ENCODE data around the gene TPRG1. TPM values are rescaled to one million over a fixed set of nuclear protein-coding genes. Genes with fewer than 3 reads are reported as not detected.
A peak's percentile ranks its signal among the peaks of the same experiment; 100 is the strongest.

TPRG1 gene
- polyA plus RNA-seq, 1 donor (not counting 4 experiments of a cell fraction or from before 2014, with no cell fraction given) = 1.5 TPM

- Histone ChIP-seq H3K36me3 (ENCODE audit: control insufficient read depth in 2 of 2, extremely low read depth in 1 of 2, insufficient read depth in 2 of 2, low read length in 2 of 2) (no peaks in the 10 kb centered on the region), H3K79me2 (ENCODE audit: control insufficient read depth, insufficient read depth, low read length) (no peaks in the 10 kb centered on the region), H3K27me3 (ENCODE audit: control insufficient read depth, extremely low read depth, insufficient read depth, low read length) (no peaks in the 10 kb centered on the region), H3K27ac (ENCODE audit: control insufficient read depth, insufficient read depth, low read length) (no peak overlapping the region), H3K9ac (ENCODE audit: control insufficient read depth, extremely low read depth, insufficient read depth, low read length) (no peak overlapping the region), H3K4me3 (ENCODE audit: control insufficient read depth in 2 of 3, extremely low read depth in 1 of 3, insufficient read depth in 2 of 3, low read depth in 1 of 3, low read length in 3 of 3) (peak overlapping the region in 1 of 3 experiments; percentile 18), H3K4me1 (ENCODE audit: control insufficient read depth, extremely low read depth, insufficient read depth, low read length) (peaks cover 13% of the 10 kb centered on the region), H3K9me1 (ENCODE audit: control insufficient read depth, extremely low read depth, insufficient read depth, low read length) (no peaks in the 10 kb centered on the region), H3K4me2 (ENCODE audit: control insufficient read depth, extremely low read depth, insufficient read depth, low read depth, low read length) (peak overlapping the region; percentile 65), H3K9me3 (ENCODE audit: control insufficient read depth, low read depth, low read length) (no peaks in the 10 kb centered on the region), H4K20me1 (ENCODE audit: control insufficient read depth, extremely low read depth, insufficient read depth, low read length) (no peaks in the 10 kb centered on the region), H2AFZ (ENCODE audit: control insufficient read depth, low read length) (peak overlapping the region; percentile 58)
- TF ChIP-seq EZH2 (IDR thresholded peaks at IDR 0.05; ENCODE audit: low read length) = no peak
- no peak for TF ChIP-seq CTCF (optimal IDR thresholded peaks at IDR 0.05 in 1 of 3, IDR thresholded peaks at IDR 0.05 in 1 of 3, conservative IDR thresholded peaks at IDR 0.05 in 1 of 3; ENCODE audit: extremely low read depth in 1 of 3, insufficient read depth in 2 of 3, low read length in 3 of 3)
- dilution Hi-C loops (cut with MboI; ENCODE audit: extremely low pct_ligation_motif_present, low sequenced_read_pairs) = no loop called here
- FAIRE-seq = peak; percentile 99
- peak; percentile 13 for DNase-seq (ENCODE audit: low read depth, low spot score)
These were observed 39.5 kb upstream of the TPRG1 start for GRCh38 chr3:189132231-189132671.

GRCh38 chr3:189132839-189133238, 38.9 kb upstream of the TPRG1 start:
- TF ChIP-seq CTCF (optimal IDR thresholded peaks at IDR 0.05 in 1 of 3, IDR thresholded peaks at IDR 0.05 in 1 of 3, conservative IDR thresholded peaks at IDR 0.05 in 1 of 3; ENCODE audit: extremely low read depth in 1 of 3, insufficient read depth in 2 of 3, low read length in 3 of 3) = no peak
- no peak for TF ChIP-seq EZH2 (IDR thresholded peaks at IDR 0.05; ENCODE audit: low read length)
- Histone ChIP-seq H3K79me2 (ENCODE audit: control insufficient read depth, insufficient read depth, low read length) (no peaks in the 10 kb centered on the region), H3K4me2 (ENCODE audit: control insufficient read depth, extremely low read depth, insufficient read depth, low read depth, low read length) (peak overlapping the region; percentile 65), H3K9me1 (ENCODE audit: control insufficient read depth, extremely low read depth, insufficient read depth, low read length) (no peaks in the 10 kb centered on the region), H3K4me1 (ENCODE audit: control insufficient read depth, extremely low read depth, insufficient read depth, low read length) (peaks cover 13% of the 10 kb centered on the region), H3K9me3 (ENCODE audit: control insufficient read depth, low read depth, low read length) (no peaks in the 10 kb centered on the region), H2AFZ (ENCODE audit: control insufficient read depth, low read length) (no peak overlapping the region), H4K20me1 (ENCODE audit: control insufficient read depth, extremely low read depth, insufficient read depth, low read length) (no peaks in the 10 kb centered on the region), H3K27me3 (ENCODE audit: control insufficient read depth, extremely low read depth, insufficient read depth, low read length) (no peaks in the 10 kb centered on the region), H3K36me3 (ENCODE audit: control insufficient read depth in 2 of 2, extremely low read depth in 1 of 2, insufficient read depth in 2 of 2, low read length in 2 of 2) (no peaks in the 10 kb centered on the region), H3K27ac (ENCODE audit: control insufficient read depth, insufficient read depth, low read length) (no peak overlapping the region), H3K4me3 (ENCODE audit: control insufficient read depth in 2 of 3, extremely low read depth in 1 of 3, insufficient read depth in 2 of 3, low read depth in 1 of 3, low read length in 3 of 3) (no peak overlapping the region), H3K9ac (ENCODE audit: control insufficient read depth, extremely low read depth, insufficient read depth, low read length) (no peak overlapping the region)
- dilution Hi-C loops (cut with MboI; ENCODE audit: extremely low pct_ligation_motif_present, low sequenced_read_pairs) = no loop called here
- FAIRE-seq = no peak
- DNase-seq (ENCODE audit: low read depth, low spot score) = no peak
